HG02870 (cell line): ENCODE results near the gene TESK2.
"Not testable (repeated sequence)": the region's sequence is repeated elsewhere in the genome, so short reads cannot be mapped to it uniquely, and the experiment has no call there.

Source experiments
- ATAC-seq: cut with Tn5 transposase; IDR thresholded peaks from one replicate; pipeline ENCODE4 v1.9.1; 2021; ENCODE audit warnings: mild to moderate bottlenecking, moderate library complexity; ENCODE audit not compliant: unreplicated experiment

The TESK2 gene

GRCh38 chr1:45414746-45415145, 76.2 kb downstream of the TESK2 start:
- ATAC-seq = no peak

DNA sequence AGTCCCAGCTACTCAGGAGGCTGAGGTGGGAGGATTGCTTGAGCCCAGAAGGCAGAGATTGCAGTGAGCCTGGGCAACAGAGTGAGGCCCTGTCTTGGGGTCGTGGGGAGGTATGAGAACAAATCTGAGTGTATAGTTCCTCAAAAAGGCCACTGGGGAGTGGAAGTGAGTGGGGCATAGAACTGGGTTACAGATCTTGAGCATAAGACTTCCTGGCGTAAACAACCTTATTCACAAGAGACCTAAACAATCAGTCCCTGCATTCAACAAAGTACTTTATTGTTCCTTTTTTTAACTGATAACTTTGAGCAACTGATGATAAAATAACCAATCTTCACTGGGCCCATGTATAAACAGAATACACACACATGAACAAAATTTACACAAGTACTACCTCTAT, 78.1 kb downstream of the TESK2 start:
- no peak for ATAC-seq

DNA sequence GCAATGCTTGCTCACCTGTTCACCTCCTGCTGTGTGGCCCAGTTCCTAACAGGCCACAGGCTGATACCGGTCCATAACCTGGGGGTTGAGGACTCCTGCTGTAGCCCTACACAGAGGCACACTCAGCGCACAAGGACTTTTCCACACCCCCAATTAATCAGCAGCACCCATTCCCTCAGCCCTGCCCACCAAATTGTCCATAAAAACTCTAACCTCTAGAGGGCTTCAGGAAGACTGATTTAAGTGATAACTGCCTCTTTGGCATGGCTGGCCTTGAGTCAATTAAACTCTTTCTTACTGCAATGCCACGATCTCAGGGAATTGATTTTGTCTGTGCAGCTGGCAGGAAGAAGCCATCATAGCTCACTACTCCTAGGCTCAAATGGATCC, 79.5 kb downstream of the TESK2 start:
- ATAC-seq = no peak

- ATAC-seq = no peak
These were observed 80.0 kb downstream of the TESK2 start for GRCh38 chr1:45410850-45411509.

DNA sequence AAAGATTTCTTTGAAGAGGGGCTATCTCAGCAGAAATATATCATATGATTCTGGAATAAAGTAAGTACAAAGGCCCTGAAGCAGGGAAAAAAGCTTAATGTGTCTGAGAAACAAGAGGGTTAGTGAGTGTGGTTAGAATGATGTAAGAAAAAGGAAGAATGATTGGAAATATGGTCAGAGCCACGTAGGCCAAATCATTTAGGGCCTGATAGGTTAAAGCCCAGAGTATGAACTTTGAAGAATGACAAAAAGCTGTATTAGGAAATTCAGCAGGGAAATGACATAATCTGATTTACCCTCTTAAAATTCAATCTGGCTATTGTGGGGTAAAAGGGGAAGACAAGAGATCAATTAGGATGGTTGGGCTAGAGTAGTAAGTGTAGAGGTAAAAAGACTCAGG, 81.7 kb downstream of the TESK2 start:
- no peak for ATAC-seq

DNA sequence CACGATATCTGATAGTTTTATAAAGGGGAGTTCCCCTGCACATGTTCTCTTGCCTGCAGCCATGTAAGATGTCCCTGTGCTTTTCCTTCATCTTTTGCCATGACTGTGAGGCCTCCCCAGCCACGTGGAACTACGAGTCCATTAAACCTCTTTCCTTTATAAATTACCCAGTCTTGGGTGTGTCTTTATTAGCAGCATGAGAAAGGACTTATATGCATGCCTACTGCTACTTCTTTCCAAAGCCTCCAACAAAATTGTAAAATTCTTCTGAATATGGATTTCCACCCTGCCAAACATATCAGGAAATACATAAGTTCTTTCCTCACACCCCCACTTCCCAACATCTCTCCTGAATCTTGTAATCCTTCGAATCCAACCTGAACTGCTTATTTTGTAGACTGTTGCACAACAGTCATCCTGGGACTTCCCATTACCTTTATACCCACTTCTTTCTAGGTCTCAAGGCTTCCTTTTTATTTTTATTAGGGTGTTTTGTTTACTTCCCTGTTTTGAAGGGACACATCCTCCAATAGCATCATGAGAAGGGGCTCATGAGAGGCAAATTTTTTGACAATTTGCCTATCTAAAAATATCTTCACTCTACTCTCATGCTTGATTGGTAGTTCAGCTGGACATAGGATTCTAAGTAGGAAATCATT, 83.2 kb downstream of the TESK2 start:
- ATAC-seq = no peak

DNA sequence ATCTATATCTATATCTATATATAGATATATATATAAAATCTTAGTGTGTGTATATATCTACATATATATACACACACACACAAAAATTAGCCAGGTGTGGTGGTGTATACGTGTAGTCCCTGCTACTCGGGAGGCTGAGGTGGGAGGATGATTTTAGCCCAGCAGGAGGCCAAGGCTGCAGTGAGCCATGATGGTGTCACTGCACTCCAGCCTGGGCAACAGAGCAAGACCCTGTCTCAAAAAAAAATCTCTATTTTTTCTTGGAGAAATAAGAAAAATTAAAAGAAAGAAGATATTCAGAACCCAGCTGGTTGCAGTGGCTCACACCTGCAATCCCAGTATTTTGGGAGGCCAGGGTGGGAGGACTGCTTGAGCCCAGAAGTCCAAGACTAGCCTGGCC, 85.3 kb downstream of the TESK2 start:
- ATAC-seq = no peak

GRCh38 chr1:45403718-45404117, 87.2 kb downstream of the TESK2 start:
- ATAC-seq = no peak

GRCh38 chr1:45403298-45403697, 87.7 kb downstream of the TESK2 start:
- ATAC-seq = no peak

DNA sequence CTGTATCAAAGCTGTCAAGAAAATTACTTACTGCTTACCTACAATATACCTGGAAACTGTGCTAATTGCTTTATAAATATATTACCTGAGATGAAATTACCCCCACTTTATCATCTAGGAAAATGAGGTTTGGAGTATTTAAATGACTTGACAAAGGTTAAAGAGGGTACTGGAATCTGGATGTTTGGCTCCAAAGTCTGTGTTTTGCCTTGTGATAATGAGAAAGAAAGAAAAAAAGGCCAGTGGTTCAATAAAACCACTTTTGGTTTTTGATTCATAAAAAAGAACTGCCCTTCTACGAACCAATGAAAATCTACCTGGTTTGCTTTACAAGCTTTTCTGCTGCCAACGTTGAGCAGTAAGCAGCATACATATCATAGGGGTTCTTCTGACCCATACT, 89.4 kb downstream of the TESK2 start:
- ATAC-seq = no peak

DNA sequence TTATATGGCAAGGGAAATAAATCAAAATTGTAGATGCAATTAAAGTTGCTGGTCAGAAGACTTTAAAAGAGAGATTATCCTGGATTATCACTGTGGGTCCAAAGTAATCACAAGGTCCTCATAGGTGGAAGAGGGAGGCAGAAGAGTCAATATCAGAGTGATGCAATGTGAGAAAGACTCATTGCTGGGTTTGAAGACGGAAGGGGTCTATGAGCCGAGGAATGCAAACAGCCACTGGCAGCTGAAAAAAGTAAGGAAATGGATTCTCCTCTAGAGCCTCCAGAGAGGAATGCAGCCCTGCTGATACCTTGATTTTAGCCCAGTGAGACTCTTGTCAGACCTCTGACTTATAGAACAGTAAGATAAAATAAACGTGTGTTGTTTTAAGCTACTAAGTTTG, 90.9 kb downstream of the TESK2 start:
- no peak for ATAC-seq

GRCh38 chr1:45397285-45397684, 93.7 kb downstream of the TESK2 start:
- no peak for ATAC-seq

DNA sequence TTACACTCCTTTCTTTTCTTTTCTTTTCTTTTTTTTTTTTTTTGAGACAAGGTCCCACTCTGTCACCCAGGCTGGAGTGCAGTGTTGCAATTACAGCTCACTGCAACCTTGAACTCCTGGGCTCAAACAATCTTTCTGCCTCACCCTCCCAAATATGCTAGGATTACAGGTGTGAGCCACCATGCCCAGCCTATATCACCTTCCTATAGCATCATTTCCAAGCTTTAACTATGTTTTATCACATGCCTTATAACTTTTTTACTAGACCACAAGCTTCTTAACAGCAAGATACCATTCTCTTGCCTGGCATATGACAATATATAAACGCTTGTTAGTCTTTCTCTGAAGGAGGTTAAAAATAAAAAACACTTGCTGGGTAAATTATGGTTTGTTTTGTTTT, 95.4 kb downstream of the TESK2 start:
- ATAC-seq = no peak

DNA sequence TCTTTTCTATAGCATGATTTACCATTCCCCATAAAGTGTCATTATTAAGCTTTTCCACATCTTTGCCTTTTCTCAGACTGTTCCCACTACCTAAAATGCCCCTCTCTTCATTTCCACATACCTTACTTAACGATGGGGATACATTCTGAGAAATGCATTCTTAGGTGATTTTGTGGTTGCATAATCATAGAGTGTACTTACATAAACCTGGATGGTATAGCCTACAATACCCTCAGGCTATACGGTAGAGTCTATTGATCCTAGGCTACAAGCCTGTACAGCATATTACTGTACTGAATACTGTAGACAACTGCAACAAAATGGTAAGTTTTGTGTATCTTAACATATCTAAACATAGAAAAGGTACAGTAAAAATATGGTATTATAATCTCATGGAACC, 95.9 kb downstream of the TESK2 start:
- no peak for ATAC-seq

- peak; percentile 71 for ATAC-seq
These were observed 96.6 kb downstream of the TESK2 start for GRCh38 chr1:45394342-45394741.

GRCh38 chr1:45393718-45394302, 97.2 kb downstream of the TESK2 start:
- ATAC-seq = peak; percentile 71

DNA sequence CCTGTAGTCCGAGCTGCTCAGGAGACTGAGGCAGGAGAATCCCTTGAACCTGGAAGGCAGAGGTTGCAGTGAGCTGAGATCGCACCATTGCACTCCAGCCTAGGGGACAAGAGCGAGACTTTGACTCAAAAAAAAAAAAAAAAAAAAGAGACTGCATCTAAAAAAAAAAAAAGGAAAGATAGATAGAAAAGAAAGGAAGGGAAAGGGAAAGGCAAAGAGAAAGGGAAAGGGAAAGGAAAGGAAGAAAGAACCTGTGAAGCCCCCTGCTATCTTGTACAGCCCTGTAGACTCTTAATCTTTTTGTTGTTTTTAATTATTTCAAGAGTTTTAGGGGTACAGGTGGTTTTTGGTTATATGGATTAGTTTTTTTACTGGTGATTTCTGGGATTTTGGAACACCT, 104.7 kb downstream of the TESK2 start:
- ATAC-seq = no peak

GRCh38 chr1:45385302-45385701, 105.7 kb downstream of the TESK2 start:
- ATAC-seq = no peak

- not testable (repeated sequence) for ATAC-seq
These were observed 106.8 kb downstream of the TESK2 start for GRCh38 chr1:45384213-45384612.

DNA sequence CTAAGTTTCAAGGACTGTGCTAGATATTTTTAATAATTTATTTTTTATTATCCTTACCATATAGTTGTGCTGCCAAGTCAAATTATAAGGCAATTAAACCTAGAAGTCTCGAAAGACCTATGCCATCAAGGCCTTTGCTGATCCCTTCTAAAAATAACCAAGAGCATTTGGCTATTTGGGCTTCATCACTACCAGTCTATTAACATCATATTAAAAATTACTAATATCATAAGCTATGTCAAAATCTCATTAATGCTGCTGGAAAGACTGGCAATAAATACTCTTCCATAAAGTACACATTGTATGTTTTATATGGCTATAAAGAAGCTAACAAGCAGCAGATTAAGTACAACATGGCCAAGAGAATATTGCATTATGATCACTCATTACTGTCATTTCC, 107.8 kb downstream of the TESK2 start:
- ATAC-seq = no peak

DNA sequence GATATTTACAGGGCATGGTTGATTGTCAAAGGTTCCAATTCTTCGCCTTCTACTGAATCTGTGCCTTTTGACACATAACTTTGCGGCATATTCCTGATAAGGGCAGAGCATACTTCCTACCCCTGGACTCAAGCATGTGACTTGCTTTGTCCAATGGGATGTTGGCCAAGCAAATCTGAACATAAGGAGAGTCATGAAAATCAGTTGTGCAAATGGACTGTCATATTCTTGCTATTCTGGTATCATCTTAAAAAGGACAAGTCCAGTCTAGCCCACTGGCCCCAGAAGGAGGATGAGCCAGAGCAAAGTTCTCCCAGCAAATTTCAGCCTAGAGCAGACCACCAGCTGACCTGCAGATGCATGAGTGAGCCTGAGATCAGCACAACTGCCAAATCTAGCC, 109.7 kb downstream of the TESK2 start:
- ATAC-seq = no peak

DNA sequence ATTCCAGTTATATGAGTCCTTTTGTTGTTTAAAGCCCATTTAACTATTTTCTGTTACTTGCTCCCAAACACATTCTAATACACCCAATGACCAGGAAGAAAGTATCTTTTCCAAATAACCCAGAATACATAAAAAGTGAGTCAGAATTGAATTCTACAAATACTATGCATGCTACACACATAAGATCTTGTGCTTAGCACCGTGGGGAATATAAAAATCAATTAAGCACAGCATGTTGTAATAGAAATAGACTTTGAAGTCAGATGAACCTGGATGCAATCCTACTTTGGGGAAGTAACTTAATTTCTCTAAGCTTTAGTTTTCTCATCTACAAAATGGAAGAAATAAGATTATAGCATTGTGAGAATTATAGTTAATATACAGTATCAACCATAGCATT, 110.2 kb downstream of the TESK2 start:
- ATAC-seq = no peak

GRCh38 chr1:45380125-45380524, 110.8 kb downstream of the TESK2 start:
- no peak for ATAC-seq
